CD4-positive, alpha-beta T cell (primary cell): ENCODE results near the gene ZNF319. TPM values are rescaled to one million over a fixed set of nuclear protein-coding genes. Genes with fewer than 3 reads are reported as not detected.

Experiments used
- ATAC-seq: fragments of 200-7000 bp; cut with Tn5 transposase; one replicate; pipeline ENCODE4 v1.10.0; 2022; ENCODE audit warnings: mild to moderate bottlenecking; ENCODE audit not compliant: poor library complexity
- CTCF ChIA-PET: fragments of 350-600 bp; sonication (Branson Sonifier 250); formaldehyde crosslinking; loops from one replicate; lab custom pipeline; 2021; ENCODE audit warnings: antibody characterized with exemption, inconsistent platforms; lab: Charles Lee
- POLR2A ChIA-PET: fragments of 350-600 bp; sonication (Branson Sonifier 250); formaldehyde crosslinking; loops from one replicate; lab custom pipeline; 2021; ENCODE audit warnings: antibody characterized with exemption, inconsistent platforms; lab: Charles Lee
- DNase-seq, 14 experiments: peaks; one replicate each; pipeline ENCODE4 v3.0.0-alpha.2; 2013 to 2020; ENCODE audit warnings: mixed read lengths in 2 of 14
- H3K27ac ChIP-seq, 2 donors: one replicate each; pipeline versions ENCODE4 v1.5.1 to v1.7.0; 2013; ENCODE audit warnings: low read length in 2 of 2, low read depth in 1 of 2, mild to moderate bottlenecking in 1 of 2
- H3K27me3 ChIP-seq, 2 experiments: 1 replicate in 1 of 2; 2 replicates in 1 of 2; pipeline versions ENCODE4 v1.6.1 to v1.7.0; 2013; ENCODE audit warnings: low read length in 2 of 2, control low read depth in 1 of 2, mild to moderate bottlenecking in 1 of 2, moderate library complexity in 1 of 2; ENCODE audit not compliant: insufficient read depth in 2 of 2, control insufficient read depth in 1 of 2
- H3K36me3 ChIP-seq: one replicate; pipeline ENCODE4 v1.6.1; 2013; ENCODE audit warnings: low read length, control low read depth; ENCODE audit not compliant: insufficient read depth
- H3K4me1 ChIP-seq: one replicate; pipeline ENCODE4 v1.6.1; 2013; ENCODE audit warnings: low read length, control low read depth; ENCODE audit not compliant: insufficient read depth
- H3K4me3 ChIP-seq: one replicate; pipeline ENCODE4 v1.5.1; 2013; ENCODE audit warnings: mild to moderate bottlenecking, low read length, moderate library complexity
- H3K9me3 ChIP-seq, 2 experiments: 1 replicate in 1 of 2; 2 replicates in 1 of 2; pipeline versions ENCODE4 v1.6.1 to v1.7.0; 2013; ENCODE audit warnings: low read length in 2 of 2, mild to moderate bottlenecking in 2 of 2, control low read depth in 1 of 2, moderate library complexity in 1 of 2; ENCODE audit not compliant: control insufficient read depth in 1 of 2, insufficient read depth in 1 of 2
- H3K27ac Mint-ChIP-seq: one replicate; pipeline ENCODE4 v1.8.0; 2020; ENCODE audit warnings: mixed read lengths
- H3K27me3 Mint-ChIP-seq: one replicate; pipeline ENCODE4 v1.8.0; 2021; ENCODE audit warnings: mixed read lengths
- H3K36me3 Mint-ChIP-seq: one replicate; pipeline ENCODE4 v1.8.0; 2021; ENCODE audit warnings: low read depth, mixed read lengths
- H3K4me1 Mint-ChIP-seq: one replicate; pipeline ENCODE4 v1.8.0; 2021; ENCODE audit warnings: low read depth, mixed read lengths
- H3K4me3 Mint-ChIP-seq: one replicate; pipeline ENCODE4 v1.8.0; 2020; ENCODE audit warnings: mild to moderate bottlenecking, mixed read lengths
- H3K9me3 Mint-ChIP-seq: one replicate; pipeline ENCODE4 v1.8.0; 2020; ENCODE audit warnings: mixed read lengths
- CTCF ChIP-seq: fragments of 200-600 bp; IDR thresholded peaks from one replicate; pipeline ENCODE4 v1.8.0; 2022; ENCODE audit warnings: antibody characterized with exemption, mild to moderate bottlenecking
- intact Hi-C, 2 experiments: fragments of 100-400 bp; cut with DNase I in 1 of 2; cut with micrococcal nuclease in 1 of 2; formaldehyde crosslinking; loops; one replicate each; pipeline versions ENCODE4 v1.15.1 to v1.9.0; 2023 to 2025; cut with DNase I, micrococcal nuclease
- total RNA-seq, 174 experiments: library from RNA in 2 of 174; stranded (reverse) in 2 of 174; gene quantifications; one replicate each; pipeline ENCODE4 v1.2.3 and lab custom pipeline; 2021 to 2026

The ZNF319 gene
- total RNA-seq, 2 experiments from 2014 or later, result 11.4 to 12.9 TPM

- intact Hi-C loops, result no loop called here
- CTCF ChIA-PET, result no interaction called here
- peaks cover 0 to 5% of the 10 kb centered on the region in 2 experiments for H3K9me3 ChIP-seq
Observed at GRCh38 chr16:58048494-58049231, 48.2 kb upstream of the ZNF319 start.

GRCh38 chr16:58047557-58048348 is 47.3 kb upstream of the ZNF319 start:
- H3K36me3 Mint-ChIP-seq, result no peaks in the 10 kb centered on the region
- no peak overlapping the region for H3K4me3 Mint-ChIP-seq
- intact Hi-C loops, result no loop called here
- peaks cover 0 to 5% of the 10 kb centered on the region in 2 experiments for H3K9me3 ChIP-seq
- H3K27ac ChIP-seq, result no peak overlapping the region
- POLR2A ChIA-PET, result no interaction called here
- H3K36me3 ChIP-seq, result no peaks in the 10 kb centered on the region
- no peak for ATAC-seq
- H3K4me1 Mint-ChIP-seq, result no peaks in the 10 kb centered on the region
- no peaks in the 10 kb centered on the region for H3K27me3 ChIP-seq
- CTCF ChIA-PET, result no interaction called here
- DNase-seq, result no peak
- no peak overlapping the region for H3K4me3 ChIP-seq
- no peak for TF ChIP-seq CTCF
- no peak overlapping the region for H3K27ac Mint-ChIP-seq
- no peaks in the 10 kb centered on the region for H3K9me3 Mint-ChIP-seq
- H3K27me3 Mint-ChIP-seq, result no peaks in the 10 kb centered on the region
- H3K4me1 ChIP-seq, result no peaks in the 10 kb centered on the region

More at GRCh38 chr16:58048494-58049231, 48.2 kb upstream of the ZNF319 start:
- Mint-ChIP-seq H3K9me3 (no peaks in the 10 kb centered on the region), H3K36me3 (no peaks in the 10 kb centered on the region), H3K4me1 (no peaks in the 10 kb centered on the region), H3K27ac (no peak overlapping the region), H3K27me3 (no peaks in the 10 kb centered on the region), H3K4me3 (no peak overlapping the region)
- no peaks in the 10 kb centered on the region for H3K4me1 ChIP-seq
- no peak for ATAC-seq
- TF ChIP-seq CTCF, result no peak
- DNase-seq, result no peak
- H3K27me3 ChIP-seq, result no peaks in the 10 kb centered on the region
- H3K27ac ChIP-seq, result no peak overlapping the region
- H3K36me3 ChIP-seq, result no peaks in the 10 kb centered on the region
- H3K4me3 ChIP-seq, result no peak overlapping the region
- POLR2A ChIA-PET, result no interaction called here

- ChIA-PET CTCF (no interaction called here), POLR2A (no interaction called here)
- Mint-ChIP-seq H3K36me3 (no peaks in the 10 kb centered on the region), H3K27ac (no peak overlapping the region), H3K4me3 (no peak overlapping the region), H3K4me1 (no peaks in the 10 kb centered on the region), H3K9me3 (no peaks in the 10 kb centered on the region), H3K27me3 (no peaks in the 10 kb centered on the region)
- Histone ChIP-seq H3K4me1 (no peaks in the 10 kb centered on the region), H3K36me3 (no peaks in the 10 kb centered on the region), H3K4me3 (no peak overlapping the region), H3K27me3 (no peaks in the 10 kb centered on the region), H3K9me3 (peaks cover 0 to 3% of the 10 kb centered on the region in 2 experiments), H3K27ac (no peak overlapping the region)
- intact Hi-C loops, result no loop called here
- ATAC-seq (no peak), DNase-seq (no peak)
- no peak for TF ChIP-seq CTCF
Observed at GRCh38 chr16:58046936-58047335, 46.5 kb upstream of the ZNF319 start.
